Retina (tissue), 1 donor: ENCODE measurements around the gene DDN.

Source experiments
- DNase-seq: peaks from one replicate; pipeline ENCODE4 v3.0.0-alpha.2; 2016

Gene DDN

DNA sequence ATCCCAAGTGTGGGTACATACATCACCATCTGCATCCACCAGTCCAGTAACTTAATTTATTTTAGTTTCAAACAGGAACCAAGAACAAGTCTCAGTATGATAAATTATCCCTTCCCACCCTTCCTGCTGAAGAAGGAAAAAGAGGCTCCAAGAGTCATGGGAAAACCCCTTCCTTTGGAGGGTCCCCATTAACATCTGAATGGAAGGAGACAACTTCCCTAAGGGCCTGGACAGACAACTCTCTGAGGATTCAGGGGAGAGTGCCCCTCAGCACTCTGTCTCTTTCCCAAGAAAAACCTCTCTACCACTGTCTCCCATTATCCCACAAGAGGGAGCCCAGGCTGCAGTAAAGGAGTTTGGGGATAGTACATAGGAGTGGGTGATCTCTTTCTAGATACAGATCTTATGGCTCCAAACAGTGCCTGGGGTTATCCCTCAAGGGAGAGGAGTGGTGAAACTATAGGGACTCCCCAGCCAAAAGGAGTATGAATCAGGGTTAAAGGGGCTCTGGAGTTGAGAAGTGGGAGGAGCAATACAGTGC, 33.8 kb downstream of the DDN start:
- DNase-seq, result no peak

DNA sequence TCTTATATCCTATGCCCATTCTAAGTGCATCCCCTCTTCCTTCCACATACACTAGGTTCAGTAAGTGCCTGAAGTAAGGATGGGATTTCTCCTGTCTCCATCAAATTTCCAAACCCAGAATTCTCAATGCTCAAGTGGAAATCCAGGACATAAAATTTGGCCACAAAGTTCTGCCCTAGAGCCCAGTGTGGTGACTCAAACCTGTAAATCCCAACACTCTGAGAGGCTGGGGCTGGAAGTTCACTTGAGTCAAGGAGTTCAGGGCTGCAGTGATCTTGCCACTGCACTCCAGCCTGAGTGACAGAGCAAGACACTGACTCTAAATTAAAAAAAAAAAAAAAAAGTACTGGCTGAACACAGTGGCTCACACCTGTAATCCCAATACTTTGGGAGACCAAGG, 37.4 kb downstream of the DDN start:
- DNase-seq, result no peak

GRCh38 chr12:48961331-48961730, 37.8 kb downstream of the DDN start:
- DNase-seq, result no peak

DNA sequence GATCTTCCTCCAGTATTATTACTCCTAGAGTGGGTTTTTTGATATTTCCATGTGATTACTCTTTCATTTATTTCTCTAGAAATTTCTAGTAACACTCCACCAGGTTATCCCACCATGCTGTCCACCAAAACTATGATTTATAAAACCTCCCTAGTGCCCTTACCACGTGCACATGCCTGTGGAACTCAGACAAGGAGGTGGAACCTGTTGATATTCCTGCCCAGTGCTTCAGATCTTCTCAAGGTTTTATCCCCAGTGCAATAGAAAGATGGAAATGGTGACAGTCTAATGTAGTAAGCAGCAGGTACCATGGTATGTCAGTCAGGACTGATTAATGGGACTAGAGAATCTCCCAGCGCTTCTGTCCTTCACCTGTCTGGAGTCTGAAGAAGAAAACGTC, 38.3 kb downstream of the DDN start:
- no peak for DNase-seq

GRCh38 chr12:48958049-48958388, 41.2 kb downstream of the DDN start:
- DNase-seq, result no peak

- peak; percentile 95 for DNase-seq
Measured at GRCh38 chr12:48957141-48958048, 41.8 kb downstream of the DDN start, which contains the start of gene ARF3. Gene ARF3, minus strand, starts transcription at chr12:48957487. Its CDS starts 16,392 bp downstream, at chr12:48941095.

DNA sequence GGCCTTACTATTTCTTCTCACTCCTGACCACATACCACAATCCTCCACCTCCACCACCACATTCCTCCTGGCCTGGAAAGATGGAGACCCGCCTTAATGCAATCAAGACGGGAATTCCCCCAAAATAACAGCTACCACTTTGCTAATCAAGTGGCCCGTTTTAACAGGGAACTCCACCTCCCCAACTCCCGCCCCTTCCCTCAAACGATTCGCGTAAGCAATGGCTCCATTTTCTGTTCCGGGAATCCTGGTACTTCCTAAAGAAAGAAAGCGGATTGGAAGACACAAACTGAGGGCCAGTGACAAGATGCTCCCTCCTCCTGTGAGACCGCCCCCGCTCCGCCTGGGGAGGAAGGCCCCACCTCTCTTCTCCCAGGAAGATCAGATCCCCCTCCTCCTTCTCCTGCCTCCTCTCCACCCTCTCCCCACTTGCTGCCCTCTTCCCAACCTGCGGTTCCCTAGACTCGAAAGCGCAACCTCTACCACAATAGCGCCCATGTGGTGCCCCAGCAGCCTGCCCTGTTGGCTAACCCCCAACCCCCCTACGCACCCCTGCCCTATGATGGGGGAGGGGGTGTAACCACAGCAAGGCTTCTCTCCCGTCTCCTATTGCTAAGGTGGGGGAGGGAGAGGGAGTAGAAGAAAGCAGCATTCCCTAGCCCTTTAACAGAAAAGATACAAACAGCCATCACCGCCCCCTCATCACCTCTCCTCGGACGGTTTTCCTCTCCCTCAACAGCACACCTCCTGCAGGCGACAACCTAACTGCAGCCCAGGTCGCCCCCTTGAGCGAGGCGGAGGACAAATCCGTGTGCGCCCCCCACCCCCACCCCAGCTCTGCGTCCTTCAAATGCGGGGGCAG, 42.7 kb downstream of the DDN start:
- peak; percentile 83 for DNase-seq

GRCh38 chr12:48954841-48955501, 44.2 kb downstream of the DDN start:
- no peak for DNase-seq

GRCh38 chr12:48954061-48954460, 45.1 kb downstream of the DDN start:
- no peak for DNase-seq

DNA sequence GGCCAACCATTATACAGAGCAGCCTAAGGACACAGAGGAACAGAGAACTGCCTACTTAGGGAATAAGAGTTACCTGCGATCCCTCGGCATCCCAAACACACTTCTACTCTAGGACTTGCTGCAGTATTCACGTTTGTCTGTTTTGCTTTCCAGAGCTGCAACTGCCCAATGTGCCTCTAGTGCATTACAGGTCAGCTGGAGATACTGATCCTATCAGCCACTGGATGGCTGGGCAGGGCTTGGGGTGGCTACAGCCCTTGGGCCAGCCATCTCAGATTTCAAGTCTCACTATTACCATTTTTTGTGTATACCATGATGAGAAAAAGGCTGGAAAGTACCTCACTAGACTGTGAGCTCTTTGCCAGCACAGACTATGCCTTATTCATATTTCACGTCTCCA, 46.5 kb downstream of the DDN start:
- no peak for DNase-seq

DNA sequence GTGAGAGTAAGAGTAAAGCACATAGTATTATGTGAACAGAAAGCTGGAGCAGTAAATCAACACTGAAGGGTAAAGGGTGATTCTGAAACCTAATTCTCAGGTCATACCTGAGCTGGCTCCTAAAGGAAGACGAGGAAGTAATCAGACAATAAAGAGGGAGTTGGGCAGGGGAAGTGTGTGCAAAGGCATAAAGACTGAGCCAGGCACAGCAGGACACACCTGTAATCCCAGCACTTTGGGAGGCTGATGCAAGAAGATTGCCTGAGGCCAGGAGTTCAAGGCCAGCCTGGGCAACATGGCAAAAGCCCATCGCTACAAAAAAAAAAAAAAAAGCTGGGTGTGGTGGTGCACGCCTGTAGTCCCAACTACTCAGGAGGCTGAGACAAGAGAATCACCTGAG, 51.4 kb downstream of the DDN start:
- DNase-seq, result no peak

DNA sequence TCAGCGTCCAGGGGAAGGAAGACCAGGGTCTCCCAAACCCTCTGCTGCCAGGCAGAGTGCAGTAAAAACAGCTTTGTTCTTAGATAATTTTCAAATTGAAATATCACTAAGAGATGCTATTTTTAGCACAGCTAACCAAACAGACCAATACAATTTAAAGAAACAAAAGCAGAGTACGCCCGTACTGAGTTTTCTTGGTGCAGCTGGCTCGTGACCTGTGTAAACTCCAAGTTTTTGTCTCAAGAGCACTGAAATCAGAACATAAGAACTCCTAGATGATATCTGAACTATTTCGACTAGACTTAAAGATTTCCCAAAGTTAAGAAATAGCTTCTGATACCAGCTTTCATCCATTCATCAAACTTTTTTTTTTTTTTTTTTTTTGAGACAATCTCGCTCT, 52.2 kb downstream of the DDN start:
- no peak for DNase-seq

- no peak for DNase-seq
Measured at GRCh38 chr12:48946205-48946604, 53.0 kb downstream of the DDN start.
